Loucy (cell line): ENCODE results near the gene CEP104.

ENCODE experiments used
- H2AFZ ChIP-seq: fragments of 200-600 bp; sonication (generic); 2 replicates; pipeline ENCODE4 v1.6.0; 2016; ENCODE audit warnings: antibody characterized with exemption, mild to moderate bottlenecking, low read length, moderate library complexity
- H3F3A ChIP-seq: fragments of 200-600 bp; 2 replicates; pipeline ENCODE4 v1.6.0; 2016; ENCODE audit warnings: antibody characterized with exemption, low read depth, mild to moderate bottlenecking
- H3K27me3 ChIP-seq: fragments of 200-600 bp; sonication (generic); 2 replicates; pipeline ENCODE4 v1.6.1; 2014; ENCODE audit warnings: low read length, mild to moderate bottlenecking; ENCODE audit not compliant: insufficient read depth, poor library complexity, severe bottlenecking
- H3K36me3 ChIP-seq: fragments of 200-600 bp; sonication (generic); 2 replicates; pipeline ENCODE4 v1.6.1; 2016; ENCODE audit warnings: low read length; ENCODE audit not compliant: insufficient read depth
- H3K4me1 ChIP-seq: fragments of 200-600 bp; sonication (generic); 2 replicates; pipeline ENCODE4 v1.5.1; 2014; ENCODE audit warnings: low read length, mild to moderate bottlenecking; ENCODE audit not compliant: insufficient read depth, poor library complexity, severe bottlenecking
- H3K4me2 ChIP-seq: fragments of 200-600 bp; sonication (generic); 2 replicates; pipeline ENCODE4 v1.6.0; 2014; ENCODE audit warnings: antibody characterized with exemption, low read length, low read depth, mild to moderate bottlenecking; ENCODE audit not compliant: poor library complexity, severe bottlenecking
- H3K4me3 ChIP-seq: fragments of 200-600 bp; sonication (generic); 2 replicates; pipeline ENCODE4 v1.5.1; 2014; ENCODE audit warnings: low read length, mild to moderate bottlenecking, mixed read lengths; ENCODE audit not compliant: poor library complexity, severe bottlenecking
- H3K79me2 ChIP-seq: fragments of 200-600 bp; sonication (generic); 2 replicates; pipeline ENCODE4 v1.6.1; 2014; ENCODE audit warnings: low read length; ENCODE audit not compliant: insufficient read depth
- H3K9ac ChIP-seq: fragments of 200-600 bp; sonication (generic); 2 replicates; pipeline ENCODE4 v1.6.0; 2014; ENCODE audit warnings: mild to moderate bottlenecking, low read depth, low read length, moderate library complexity; ENCODE audit not compliant: poor library complexity, severe bottlenecking
- H3K9me2 ChIP-seq: fragments of 200-600 bp; sonication (generic); replicated peaks from 2 replicates; pipeline ENCODE4 v1.6.1; 2016; ENCODE audit warnings: low read depth, low read length, mixed read lengths
- H3K9me3 ChIP-seq: fragments of 200-600 bp; sonication (generic); 2 replicates; pipeline ENCODE4 v1.6.1; 2014; ENCODE audit warnings: mild to moderate bottlenecking, antibody characterized with exemption, low read length, low read depth; ENCODE audit not compliant: insufficient read depth
- H4K20me1 ChIP-seq: fragments of 200-600 bp; sonication (generic); 2 replicates; pipeline ENCODE4 v1.6.0; 2014; ENCODE audit warnings: antibody characterized with exemption, low read length, mild to moderate bottlenecking; ENCODE audit not compliant: insufficient read depth, poor library complexity, severe bottlenecking
- EZH2phosphoT487 ChIP-seq: fragments of 200-600 bp; IDR thresholded peaks from 2 replicates; pipeline ENCODE4 v1.6.1; 2018; ENCODE audit warnings: antibody characterized with exemption, mild to moderate bottlenecking, moderate library complexity, borderline replicate concordance
- TF ChIP-seq, protein P1 (sequence below): fragments of 200-600 bp; sonication (generic); conservative IDR thresholded peaks from 2 replicates; pipeline ENCODE4 v1.5.1; 2014; ENCODE audit warnings: mild to moderate bottlenecking, antibody characterized with exemption, low read length

The CEP104 gene

GRCh38 chr1:3817821-3818597 lies 39.0 kb downstream of the CEP104 start:
- H3K36me3 ChIP-seq = no peaks in the 10 kb centered on the region
- no peaks in the 10 kb centered on the region for H4K20me1 ChIP-seq
- no peak overlapping the region for H2AFZ ChIP-seq
- H3K9me3 ChIP-seq = no peaks in the 10 kb centered on the region
- H3F3A ChIP-seq = no peaks in the 10 kb centered on the region
- no peaks in the 10 kb centered on the region for H3K4me1 ChIP-seq
- no peak overlapping the region for H3K4me2 ChIP-seq
- no peaks in the 10 kb centered on the region for H3K9me2 ChIP-seq
- TF ChIP-seq, protein P1, sequence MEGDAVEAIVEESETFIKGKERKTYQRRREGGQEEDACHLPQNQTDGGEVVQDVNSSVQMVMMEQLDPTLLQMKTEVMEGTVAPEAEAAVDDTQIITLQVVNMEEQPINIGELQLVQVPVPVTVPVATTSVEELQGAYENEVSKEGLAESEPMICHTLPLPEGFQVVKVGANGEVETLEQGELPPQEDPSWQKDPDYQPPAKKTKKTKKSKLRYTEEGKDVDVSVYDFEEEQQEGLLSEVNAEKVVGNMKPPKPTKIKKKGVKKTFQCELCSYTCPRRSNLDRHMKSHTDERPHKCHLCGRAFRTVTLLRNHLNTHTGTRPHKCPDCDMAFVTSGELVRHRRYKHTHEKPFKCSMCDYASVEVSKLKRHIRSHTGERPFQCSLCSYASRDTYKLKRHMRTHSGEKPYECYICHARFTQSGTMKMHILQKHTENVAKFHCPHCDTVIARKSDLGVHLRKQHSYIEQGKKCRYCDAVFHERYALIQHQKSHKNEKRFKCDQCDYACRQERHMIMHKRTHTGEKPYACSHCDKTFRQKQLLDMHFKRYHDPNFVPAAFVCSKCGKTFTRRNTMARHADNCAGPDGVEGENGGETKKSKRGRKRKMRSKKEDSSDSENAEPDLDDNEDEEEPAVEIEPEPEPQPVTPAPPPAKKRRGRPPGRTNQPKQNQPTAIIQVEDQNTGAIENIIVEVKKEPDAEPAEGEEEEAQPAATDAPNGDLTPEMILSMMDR = no peak
- no peak for TF ChIP-seq EZH2phosphoT487
- no peak overlapping the region for H3K4me3 ChIP-seq
- no peak overlapping the region for H3K9ac ChIP-seq
- no peaks in the 10 kb centered on the region for H3K79me2 ChIP-seq
- no peaks in the 10 kb centered on the region for H3K27me3 ChIP-seq

GRCh38 chr1:3817138-3817740 lies 39.8 kb downstream of the CEP104 start:
- Histone ChIP-seq H3K4me3 (no peak overlapping the region), H3K9ac (no peak overlapping the region), H3K9me2 (no peaks in the 10 kb centered on the region), H2AFZ (no peak overlapping the region), H3K4me2 (no peak overlapping the region), H3K27me3 (no peaks in the 10 kb centered on the region), H3K9me3 (no peaks in the 10 kb centered on the region), H3K79me2 (no peaks in the 10 kb centered on the region), H3K4me1 (no peaks in the 10 kb centered on the region), H3F3A (no peaks in the 10 kb centered on the region), H3K36me3 (no peaks in the 10 kb centered on the region), H4K20me1 (no peaks in the 10 kb centered on the region)
- no peak for TF ChIP-seq EZH2phosphoT487
- TF ChIP-seq, protein P1 = no peak

DNA sequence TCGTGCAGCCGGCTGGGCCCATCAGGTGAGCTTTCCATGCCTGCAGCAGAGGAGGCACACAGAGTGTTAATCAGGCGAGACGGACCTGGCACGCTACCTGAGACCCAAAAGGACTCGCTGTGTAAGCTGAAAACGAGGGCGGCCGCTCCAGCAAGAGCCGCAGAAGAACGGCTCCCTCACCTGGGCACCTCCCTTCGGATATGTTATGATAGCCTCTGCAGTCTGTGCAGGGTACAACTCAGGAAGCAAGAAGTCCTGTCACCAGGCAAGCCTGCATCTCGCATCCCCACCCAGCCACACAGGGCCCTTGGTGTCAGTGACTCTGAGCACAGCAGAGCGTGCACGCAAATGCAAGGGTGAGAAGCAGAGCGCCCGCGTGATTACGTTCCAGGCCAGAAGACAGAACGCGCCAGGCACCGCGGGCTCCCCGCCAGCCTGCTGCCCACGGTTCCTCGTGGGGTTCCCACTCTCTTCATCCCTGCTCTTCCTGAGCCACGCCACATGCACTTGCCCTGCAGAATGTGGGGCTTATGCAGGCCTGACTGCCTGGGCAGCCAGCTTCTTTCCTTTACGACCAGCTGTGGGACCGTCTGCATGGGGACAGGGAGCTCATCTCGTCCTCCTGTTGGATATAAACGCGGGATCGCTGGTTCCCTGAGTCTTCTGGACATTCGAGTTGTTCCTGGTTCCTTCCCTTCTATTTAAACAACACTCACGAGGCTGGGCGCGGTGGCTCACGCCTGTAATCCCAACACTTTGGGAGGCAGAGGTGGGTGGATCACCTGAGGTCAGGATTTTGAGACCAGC lies 40.5 kb downstream of the CEP104 start:
- H3K4me1 ChIP-seq = no peaks in the 10 kb centered on the region
- TF ChIP-seq, protein P1 = no peak
- TF ChIP-seq EZH2phosphoT487 = no peak

More for the DNA sequence above, 40.5 kb downstream of the CEP104 start:
- no peaks in the 10 kb centered on the region for H3K79me2 ChIP-seq
- no peaks in the 10 kb centered on the region for H3K9me3 ChIP-seq
- H3K36me3 ChIP-seq = no peaks in the 10 kb centered on the region
- H3K4me2 ChIP-seq = no peak overlapping the region
- H3K9ac ChIP-seq = no peak overlapping the region
- H3K27me3 ChIP-seq = no peaks in the 10 kb centered on the region
- H4K20me1 ChIP-seq = no peaks in the 10 kb centered on the region
- H2AFZ ChIP-seq = no peak overlapping the region
- H3K9me2 ChIP-seq = no peaks in the 10 kb centered on the region
- no peaks in the 10 kb centered on the region for H3F3A ChIP-seq
- H3K4me3 ChIP-seq = no peak overlapping the region
